Gastrocnemius medialis (tissue), 4 donors: ENCODE measurements around the gene EMD. TPM values are rescaled to one million over a fixed set of nuclear protein-coding genes. Genes with fewer than 3 reads are reported as not detected.

Experiments used
- ATAC-seq, 2 donors: fragments of 150-250 bp; one replicate each; pipeline ENCODE4 v1.9.1; 2016
- DNase-seq, 2 donors: peaks; one replicate each; pipeline ENCODE4 v3.0.0-alpha.2; 2019
- H3K27ac ChIP-seq, 4 donors: fragments of 200-600 bp; sonication (generic); 1 replicate in 1 of 4; 2 replicates in 3 of 4; pipeline ENCODE4 v1.5.1; 2016 to 2018; ENCODE audit warnings: mild to moderate bottlenecking in 2 of 4, moderate library complexity in 1 of 4
- H3K27me3 ChIP-seq, 3 donors: fragments of 200-600 bp; sonication (generic) in 2 of 3; 1 replicate in 1 of 3; 2 replicates in 2 of 3; pipeline versions ENCODE4 v1.5.1 to v1.6.0; 2016 to 2019; ENCODE audit warnings: mild to moderate bottlenecking in 1 of 3, moderate library complexity in 1 of 3
- H3K36me3 ChIP-seq, 2 donors: fragments of 200-600 bp; sonication (generic) in 1 of 2; one replicate each; pipeline ENCODE4 v1.5.1; 2017 to 2018
- H3K4me1 ChIP-seq, 2 donors: fragments of 200-600 bp; sonication (generic) in 1 of 2; one replicate each; pipeline ENCODE4 v1.5.1; 2016 to 2017; ENCODE audit warnings: mild to moderate bottlenecking in 2 of 2
- H3K4me3 ChIP-seq, 4 donors: fragments of 200-600 bp; sonication (generic) in 3 of 4; 1 replicate in 1 of 4; 2 replicates in 3 of 4; pipeline ENCODE4 v1.5.1; 2016 to 2019; ENCODE audit warnings: mild to moderate bottlenecking in 2 of 4
- H3K9me3 ChIP-seq, 3 donors: fragments of 200-600 bp; sonication (generic) in 2 of 3; 1 replicate in 1 of 3; 2 replicates in 2 of 3; pipeline ENCODE4 v1.5.1; 2016 to 2019
- POLR2A ChIP-seq, 2 donors: fragments of 450-650 bp; IDR thresholded peaks; one replicate each; pipeline ENCODE4 v1.6.1; 2017; ENCODE audit warnings: antibody characterized with exemption in 2 of 2, mild to moderate bottlenecking in 2 of 2, moderate library complexity in 2 of 2
- in situ Hi-C, 4 donors: fragments of 200-750 bp; cut with MboI; loops; one replicate each; pipeline versions ENCODE4 v1.15.0 to v1.8.0; 2017; ENCODE audit warnings: low sequenced_read_pairs in 4 of 4
- intact Hi-C: fragments of 100-400 bp; cut with DNase I; formaldehyde crosslinking; loops from one replicate; pipeline ENCODE4 v1.15.1; 2023; ENCODE audit warnings: low total_unique reads
- total RNA-seq, 4 donors: library from RNA; depleted of rRNA; stranded (reverse); fragments of >200 nt; gene quantifications; one replicate each; pipeline versions ENCODE4 v1.1.0 to v1.2.3, GENCODE V29; 2016
- TF ChIP-seq, protein P1 (sequence below), 5 experiments: fragments of 450-650 bp in 3 of 5; fragments of 200-600 bp in 2 of 5; sonication (generic) in 2 of 5; IDR thresholded peaks in 4 of 5; conservative IDR thresholded peaks in 1 of 5; 1 replicate in 4 of 5; 2 replicates in 1 of 5; pipeline ENCODE4 v1.5.1; 2016 to 2019; ENCODE audit warnings: antibody characterized with exemption in 5 of 5, mild to moderate bottlenecking in 3 of 5, moderate library complexity in 3 of 5

The EMD gene
- total RNA-seq, 4 donors from 2014 or later = 36.2 to 61.5 (median 53.2) TPM

DNA sequence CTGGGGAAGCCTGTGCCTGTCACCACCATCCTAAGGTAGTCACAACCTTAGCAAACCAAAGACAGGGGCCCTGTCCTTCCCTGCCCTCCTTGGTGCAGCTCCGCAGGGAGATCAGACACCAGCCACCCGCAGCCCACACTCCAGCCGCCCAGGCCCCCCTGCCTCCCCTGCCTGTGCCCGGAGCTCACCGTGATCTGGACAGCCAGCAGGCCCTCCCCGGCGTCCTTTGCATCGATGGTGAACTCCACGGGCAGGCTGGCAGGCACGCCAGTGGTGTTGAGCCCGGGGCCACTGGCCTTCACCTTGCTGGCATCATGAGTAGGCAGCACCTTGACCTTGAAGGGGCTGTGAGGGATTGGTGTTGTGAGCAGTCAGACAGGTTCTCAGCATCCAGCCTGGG lies 21.1 kb upstream of the EMD start:
- H3K27me3 ChIP-seq = no peaks in the 10 kb centered on the region
- in situ Hi-C loops = no loop called here
- no peaks in the 10 kb centered on the region for H3K36me3 ChIP-seq
- no peak overlapping the region for H3K4me3 ChIP-seq
- H3K9me3 ChIP-seq = no peaks in the 10 kb centered on the region
- DNase-seq = no peak
- ATAC-seq = no peak
- intact Hi-C loops = no loop called here
- no peaks in the 10 kb centered on the region for H3K4me1 ChIP-seq
- TF ChIP-seq, protein P1, sequence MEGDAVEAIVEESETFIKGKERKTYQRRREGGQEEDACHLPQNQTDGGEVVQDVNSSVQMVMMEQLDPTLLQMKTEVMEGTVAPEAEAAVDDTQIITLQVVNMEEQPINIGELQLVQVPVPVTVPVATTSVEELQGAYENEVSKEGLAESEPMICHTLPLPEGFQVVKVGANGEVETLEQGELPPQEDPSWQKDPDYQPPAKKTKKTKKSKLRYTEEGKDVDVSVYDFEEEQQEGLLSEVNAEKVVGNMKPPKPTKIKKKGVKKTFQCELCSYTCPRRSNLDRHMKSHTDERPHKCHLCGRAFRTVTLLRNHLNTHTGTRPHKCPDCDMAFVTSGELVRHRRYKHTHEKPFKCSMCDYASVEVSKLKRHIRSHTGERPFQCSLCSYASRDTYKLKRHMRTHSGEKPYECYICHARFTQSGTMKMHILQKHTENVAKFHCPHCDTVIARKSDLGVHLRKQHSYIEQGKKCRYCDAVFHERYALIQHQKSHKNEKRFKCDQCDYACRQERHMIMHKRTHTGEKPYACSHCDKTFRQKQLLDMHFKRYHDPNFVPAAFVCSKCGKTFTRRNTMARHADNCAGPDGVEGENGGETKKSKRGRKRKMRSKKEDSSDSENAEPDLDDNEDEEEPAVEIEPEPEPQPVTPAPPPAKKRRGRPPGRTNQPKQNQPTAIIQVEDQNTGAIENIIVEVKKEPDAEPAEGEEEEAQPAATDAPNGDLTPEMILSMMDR (IDR thresholded peaks at IDR 0.05 in 4 of 5, conservative IDR thresholded peaks at IDR 0.05 in 1 of 5) = no peak
- TF ChIP-seq POLR2A (IDR thresholded peaks at IDR 0.05) = no peak
- no peak overlapping the region for H3K27ac ChIP-seq

DNA sequence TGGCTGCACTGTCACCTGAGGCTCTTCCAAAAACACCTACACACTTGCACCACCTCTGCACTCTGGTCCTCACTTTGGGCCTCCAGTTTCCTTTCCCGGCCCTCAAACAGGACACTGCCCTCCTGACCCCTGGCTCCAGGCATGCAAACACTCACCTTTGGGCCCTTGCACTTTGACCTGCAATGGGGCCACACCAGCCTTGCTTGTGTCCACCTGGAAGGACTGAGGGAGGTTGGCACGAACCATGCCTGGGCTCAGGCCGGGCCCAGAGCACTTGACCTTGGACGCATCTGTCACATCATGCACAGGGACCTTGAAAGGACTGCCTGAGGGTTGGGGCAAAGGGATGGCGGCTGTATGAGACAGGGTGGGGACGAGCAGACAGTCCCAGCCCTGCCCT lies 20.3 kb upstream of the EMD start:
- TF ChIP-seq POLR2A (IDR thresholded peaks at IDR 0.05) = no peak
- TF ChIP-seq, protein P1 (IDR thresholded peaks at IDR 0.05 in 4 of 5, conservative IDR thresholded peaks at IDR 0.05 in 1 of 5) = no peak
- in situ Hi-C loops (no loop called here), intact Hi-C loops (no loop called here)
- Histone ChIP-seq H3K36me3 (no peaks in the 10 kb centered on the region), H3K9me3 (no peaks in the 10 kb centered on the region), H3K27ac (no peak overlapping the region), H3K4me1 (no peaks in the 10 kb centered on the region), H3K27me3 (no peaks in the 10 kb centered on the region), H3K4me3 (no peak overlapping the region)
- DNase-seq (no peak), ATAC-seq (no peak)

DNA sequence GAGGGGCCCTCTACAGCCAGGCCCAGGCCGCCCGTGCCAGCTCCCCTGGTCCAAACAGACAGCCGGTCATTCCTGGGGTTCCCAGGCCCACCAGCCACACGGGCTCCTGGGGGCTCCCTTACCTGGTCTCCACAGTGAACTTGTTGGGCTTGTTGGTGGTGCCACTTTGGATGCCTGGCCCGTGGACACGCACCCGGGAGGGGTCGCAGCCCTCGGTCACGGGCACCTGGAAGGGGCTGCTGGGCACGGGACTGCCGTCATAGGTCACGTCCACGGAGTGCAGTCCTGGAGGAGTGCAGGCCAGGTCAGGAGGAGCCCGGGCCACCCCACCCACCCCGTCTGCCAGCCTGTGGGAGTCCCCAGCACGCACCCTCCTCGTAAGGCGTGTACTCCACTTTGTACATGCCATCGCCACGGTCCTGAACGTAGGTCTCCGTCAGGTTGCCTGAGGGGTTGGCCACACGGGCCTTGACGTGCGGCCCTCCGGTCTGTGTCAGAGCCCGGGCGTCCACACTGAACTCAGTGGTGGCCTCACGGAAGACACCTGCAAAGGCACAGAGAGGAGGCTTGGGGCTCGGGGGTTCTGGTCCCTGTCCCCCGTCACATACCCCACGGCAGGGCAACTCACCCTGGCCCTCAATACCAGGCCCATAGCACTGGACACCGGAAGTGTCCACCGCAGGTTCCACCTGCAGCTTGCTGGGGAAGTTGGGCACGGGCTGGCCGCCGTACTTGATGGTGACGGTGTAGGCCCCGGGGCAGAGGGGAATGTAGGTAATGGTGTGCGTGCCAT lies 19.5 kb upstream of the EMD start:
- Histone ChIP-seq H3K36me3 (no peaks in the 10 kb centered on the region), H3K9me3 (no peaks in the 10 kb centered on the region), H3K27ac (no peak overlapping the region), H3K4me1 (no peaks in the 10 kb centered on the region), H3K27me3 (no peaks in the 10 kb centered on the region), H3K4me3 (no peak overlapping the region)
- DNase-seq (no peak), ATAC-seq (no peak)
- intact Hi-C loops = no loop called here
- no peak for TF ChIP-seq POLR2A (IDR thresholded peaks at IDR 0.05)
- TF ChIP-seq, protein P1 (IDR thresholded peaks at IDR 0.05 in 4 of 5, conservative IDR thresholded peaks at IDR 0.05 in 1 of 5) = no peak
- in situ Hi-C loops = no loop called here

DNA sequence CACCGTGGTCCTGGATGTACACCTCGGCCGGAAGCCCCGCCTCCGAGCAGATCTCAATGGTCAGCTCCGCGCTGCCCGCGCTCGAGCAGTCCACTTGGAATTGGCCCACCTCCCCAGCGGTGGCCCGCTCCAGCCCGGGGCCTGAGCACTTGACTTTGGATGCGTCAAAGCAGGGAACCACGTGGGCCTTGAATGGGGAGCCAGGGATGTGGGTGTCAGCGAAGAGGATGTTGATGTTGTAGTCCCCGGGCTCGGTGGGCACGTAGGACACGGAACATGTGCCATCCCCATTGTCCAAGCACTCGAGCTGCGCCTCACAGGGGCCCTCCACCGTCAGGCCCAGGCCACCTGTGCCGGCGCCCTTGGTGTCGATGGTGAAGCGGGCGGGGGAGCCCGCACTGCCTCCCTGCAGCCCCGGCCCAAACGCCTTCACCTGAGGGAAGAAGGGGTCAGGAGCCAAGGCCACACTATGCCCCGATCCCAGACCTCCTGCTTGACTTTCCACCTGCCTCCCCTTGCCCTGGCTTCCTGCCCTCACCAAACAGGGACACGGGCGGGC lies 18.9 kb upstream of the EMD start:
- DNase-seq (no peak), ATAC-seq (no peak)
- H3K4me3 ChIP-seq = no peak overlapping the region
- H3K4me1 ChIP-seq = no peaks in the 10 kb centered on the region
- no peaks in the 10 kb centered on the region for H3K36me3 ChIP-seq
- intact Hi-C loops (no loop called here), in situ Hi-C loops (no loop called here)
- TF ChIP-seq, protein P1 (IDR thresholded peaks at IDR 0.05 in 4 of 5, conservative IDR thresholded peaks at IDR 0.05 in 1 of 5) = no peak
- TF ChIP-seq POLR2A (IDR thresholded peaks at IDR 0.05) = no peak
- H3K27me3 ChIP-seq = no peaks in the 10 kb centered on the region
- no peaks in the 10 kb centered on the region for H3K9me3 ChIP-seq
- H3K27ac ChIP-seq = no peak overlapping the region
